ENCODE measurements around the gene C11orf21.
"Not testable (repeated sequence)": the region's sequence is repeated elsewhere in the genome, so short reads cannot be mapped to it uniquely, and the experiment has no call there.

DNA sequence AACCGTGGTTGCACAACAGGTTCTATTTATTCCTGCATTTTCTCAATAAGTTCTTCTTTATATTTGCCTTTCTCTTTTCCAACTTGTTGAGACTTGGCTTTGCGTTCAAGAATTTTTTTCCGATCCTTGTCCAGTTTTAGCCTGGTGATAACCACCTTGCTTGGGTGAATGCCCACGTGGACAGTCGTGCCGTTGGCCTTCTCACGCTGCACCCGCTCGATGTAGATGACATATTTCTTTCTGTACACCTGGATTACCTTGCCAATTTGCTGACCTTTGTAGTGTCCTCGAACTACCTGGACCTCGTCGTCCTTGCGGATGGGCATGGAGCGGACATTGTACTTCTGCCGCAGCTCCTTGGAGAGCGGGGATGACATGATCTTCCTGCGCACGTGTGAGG lies 33.6 kb upstream of the C11orf21 start:
- TF ChIP-seq CTCF (conservative IDR thresholded peaks at IDR 0.05; ENCODE audit: low read length); EZH2phosphoT487 (IDR thresholded peaks at IDR 0.05; ENCODE audit: borderline replicate concordance): not testable (repeated sequence)
